ENCODE results near the gene GDF9. TPM values are rescaled to one million over a fixed set of nuclear protein-coding genes. Genes with fewer than 3 reads are reported as not detected.
A peak's percentile ranks its signal among the peaks of the same experiment; 100 is the strongest.
"Not testable (repeated sequence)": the region's sequence is repeated elsewhere in the genome, so short reads cannot be mapped to it uniquely, and the experiment has no call there.

GDF9 gene
- total RNA-seq, 2 experiments from 2014 or later, result 0.87 to 0.89 TPM

- Mint-ChIP-seq H3K27me3 (no peaks in the 10 kb centered on the region), H3K36me3 (ENCODE audit: low read depth) (peaks cover 40% of the 10 kb centered on the region), H3K4me3 (no peak overlapping the region), H3K27ac (peak overlapping the region; percentile 73), H3K4me1 (peaks cover 29% of the 10 kb centered on the region), H3K9me3 (no peaks in the 10 kb centered on the region)
- no peak for DNase-seq
- ChIA-PET CTCF (interaction anchor here (0.5 to 2.9 kb wide), 7 partner anchors 8 to 41 kb away, joined by 3 to 9 read pairs (median 3); no protein-coding TSS in a partner anchor), POLR2A (interaction anchor here (0.6 kb wide), 1 partner anchor 37 kb away, joined by 6 read pairs; no protein-coding TSS in a partner anchor)
Observed at GRCh38 chr5:132868754-132869153, 2.5 kb upstream of the GDF9 start.

DNA sequence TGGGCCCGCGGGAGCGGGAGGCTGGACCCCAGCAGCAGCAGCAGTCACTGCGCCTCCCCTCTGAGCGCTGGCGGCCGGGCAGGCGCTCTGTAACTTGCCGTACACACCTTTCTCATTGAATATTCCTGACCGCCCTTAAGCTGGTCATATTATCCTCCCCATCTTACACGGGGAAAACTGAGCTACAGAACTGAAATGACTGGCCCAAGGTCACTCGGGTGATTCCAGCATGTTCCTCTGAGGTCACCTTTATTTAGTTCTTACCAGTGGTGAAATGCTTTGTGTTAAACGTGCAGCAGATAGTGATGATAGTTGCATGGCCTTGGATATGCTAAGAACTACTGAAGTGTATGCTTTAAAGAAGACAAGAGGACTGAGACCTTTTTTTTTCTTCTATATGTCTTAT, 780 bp upstream of the GDF9 start:
- Mint-ChIP-seq H3K9me3 (no peaks in the 10 kb centered on the region), H3K27me3 (no peaks in the 10 kb centered on the region), H3K4me3 (peak overlapping the region; percentile 96), H3K4me1 (peaks cover 29% of the 10 kb centered on the region), H3K27ac (peak overlapping the region; percentile 100), H3K36me3 (ENCODE audit: low read depth) (peaks cover 33% of the 10 kb centered on the region)
- DNase-seq, result no peak
- ChIA-PET POLR2A (interaction anchor here (0.6 kb wide), 1 partner anchor 495 kb away, joined by 3 read pairs; no protein-coding TSS in a partner anchor), CTCF (interaction anchor here (1.1 to 4.8 kb wide), 4 partner anchors 10 to 1172 kb away, joined by 3 to 24 read pairs (median 6); no protein-coding TSS in a partner anchor)

DNA sequence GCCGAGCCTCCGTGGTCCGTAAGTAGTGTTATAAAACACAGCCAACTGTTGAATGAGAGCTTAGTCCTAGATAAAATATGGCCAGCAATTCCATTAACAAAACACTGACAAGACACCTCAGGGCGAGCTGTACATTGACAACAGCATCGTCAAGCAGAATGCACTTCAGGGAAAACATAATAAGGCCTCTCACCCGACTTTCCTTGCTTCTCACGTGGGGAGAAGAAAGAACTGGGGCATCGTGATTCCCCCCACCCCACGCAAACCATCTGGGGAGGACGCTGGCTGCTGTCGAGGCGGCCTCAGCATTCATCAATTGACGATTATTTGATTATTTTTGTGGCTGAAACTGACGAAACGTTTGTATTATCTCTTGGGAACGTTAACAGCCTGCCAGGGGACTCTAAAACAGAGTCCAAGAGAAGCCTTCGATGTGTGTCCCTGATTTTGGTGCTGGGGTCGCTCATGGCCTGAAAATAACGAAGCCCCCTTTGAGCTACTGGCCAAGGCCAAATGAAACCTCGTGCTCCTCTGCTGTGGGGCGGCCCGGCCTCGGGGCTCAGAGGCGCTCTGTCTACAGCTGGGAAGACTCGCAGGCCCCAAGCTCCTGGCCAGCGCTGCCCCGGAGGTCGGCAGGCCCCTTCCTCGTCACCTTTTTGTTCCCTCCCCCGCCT, 464 bp downstream of the GDF9 start:
- peak overlapping the region; percentile 100 for H3K27ac Mint-ChIP-seq
- peaks cover 26% of the 10 kb centered on the region for H3K36me3 Mint-ChIP-seq (ENCODE audit: low read depth)
- H3K4me3 Mint-ChIP-seq, result peak overlapping the region; percentile 96
- no peaks in the 10 kb centered on the region for H3K9me3 Mint-ChIP-seq
- ChIA-PET POLR2A (no interaction called here), CTCF (interaction anchor here (0.6 to 4.8 kb wide), 3 partner anchors 12 to 199 kb away, joined by 5 to 24 read pairs (median 5); no protein-coding TSS in a partner anchor)
- H3K27me3 Mint-ChIP-seq, result peaks cover 6% of the 10 kb centered on the region
- no peak for DNase-seq
- H3K4me1 Mint-ChIP-seq, result peaks cover 29% of the 10 kb centered on the region

GRCh38 chr5:132860742-132861141, 5.5 kb downstream of the GDF9 start:
- H3K27me3 Mint-ChIP-seq, result peaks cover 11% of the 10 kb centered on the region
- no peak overlapping the region for H3K27ac Mint-ChIP-seq
- no peak for DNase-seq
- ChIA-PET POLR2A (no interaction called here), CTCF (interaction anchor here (1.4 to 1.9 kb wide), 2 partner anchors 29 to 103 kb away, joined by 4 read pairs; partner anchors contain the start of gene AFF4)
- no peaks in the 10 kb centered on the region for H3K36me3 Mint-ChIP-seq (ENCODE audit: low read depth)
- H3K4me1 Mint-ChIP-seq, result peaks cover 6% of the 10 kb centered on the region
- no peaks in the 10 kb centered on the region for H3K9me3 Mint-ChIP-seq
- H3K4me3 Mint-ChIP-seq, result no peak overlapping the region

GRCh38 chr5:132859889-132860437, 6.3 kb downstream of the GDF9 start:
- no peaks in the 10 kb centered on the region for H3K36me3 Mint-ChIP-seq (ENCODE audit: low read depth)
- no peak overlapping the region for H3K27ac Mint-ChIP-seq
- CTCF ChIA-PET, result no interaction called here

GRCh38 chr5:132856011-132856410, 10.3 kb downstream of the GDF9 start:
- H3K4me1 Mint-ChIP-seq, result peaks cover 4% of the 10 kb centered on the region
- no peak overlapping the region for H3K4me3 Mint-ChIP-seq
- H3K27ac Mint-ChIP-seq, result no peak overlapping the region
- no peaks in the 10 kb centered on the region for H3K36me3 Mint-ChIP-seq (ENCODE audit: low read depth)
- ChIA-PET POLR2A (no interaction called here), CTCF (interaction anchor here (0.7 to 3.7 kb wide), 4 partner anchors 9 to 26 kb away, joined by 3 to 24 read pairs (median 4); partner anchors contain the start of genes GDF9, SHROOM1 and UQCRQ)
- H3K27me3 Mint-ChIP-seq, result peaks cover 8% of the 10 kb centered on the region
- no peaks in the 10 kb centered on the region for H3K9me3 Mint-ChIP-seq
- DNase-seq, result no peak

More at GRCh38 chr5:132859889-132860437, 6.3 kb downstream of the GDF9 start:
- Mint-ChIP-seq H3K27me3 (peaks cover 13% of the 10 kb centered on the region), H3K9me3 (no peaks in the 10 kb centered on the region), H3K4me3 (no peak overlapping the region), H3K4me1 (no peaks in the 10 kb centered on the region)
- POLR2A ChIA-PET, result no interaction called here
- DNase-seq, result no peak

GRCh38 chr5:132854992-132855391, 11.3 kb downstream of the GDF9 start:
- H3K27me3 Mint-ChIP-seq; H3K4me3 Mint-ChIP-seq; H3K9me3 Mint-ChIP-seq; H3K4me1 Mint-ChIP-seq; POLR2A ChIA-PET; H3K36me3 Mint-ChIP-seq (ENCODE audit: low read depth); H3K27ac Mint-ChIP-seq; DNase-seq: not testable (repeated sequence)
- CTCF ChIA-PET, result interaction anchor here (1.6 to 3.7 kb wide), 3 partner anchors 10 to 25 kb away, joined by 3 to 24 read pairs (median 4); partner anchors contain the start of genes GDF9, SHROOM1 and UQCRQ

DNA sequence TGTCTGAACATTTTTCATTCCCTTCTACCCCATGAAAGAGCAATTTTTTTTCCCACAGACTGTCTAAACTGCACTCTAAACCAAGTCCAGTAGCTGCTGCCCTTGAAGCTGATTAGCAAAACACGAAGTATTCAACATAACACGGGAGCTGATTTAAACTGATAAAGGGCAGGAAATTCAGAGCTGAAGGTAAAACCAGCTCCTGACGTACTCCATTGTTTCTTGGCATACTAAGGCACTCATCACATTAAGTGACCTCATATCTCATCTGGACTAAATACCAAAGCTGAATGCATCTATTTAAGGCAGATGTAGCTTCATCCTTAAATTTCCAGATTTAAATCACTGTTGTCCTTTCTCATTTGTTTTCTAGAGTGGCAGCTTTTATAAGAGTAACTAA, 12.0 kb downstream of the GDF9 start:
- POLR2A ChIA-PET, result no interaction called here
- DNase-seq, result no peak
- no peak overlapping the region for H3K4me3 Mint-ChIP-seq
- H3K9me3 Mint-ChIP-seq, result no peaks in the 10 kb centered on the region
- H3K36me3 Mint-ChIP-seq (ENCODE audit: low read depth), result no peaks in the 10 kb centered on the region
- CTCF ChIA-PET, result interaction anchor here (1.0 to 3.7 kb wide), 5 partner anchors 9 to 24 kb away, joined by 3 to 24 read pairs (median 4); partner anchors contain the start of genes GDF9, SHROOM1 and UQCRQ
- H3K27me3 Mint-ChIP-seq, result peaks cover 4% of the 10 kb centered on the region
- peaks cover 4% of the 10 kb centered on the region for H3K4me1 Mint-ChIP-seq
- no peak overlapping the region for H3K27ac Mint-ChIP-seq

DNA sequence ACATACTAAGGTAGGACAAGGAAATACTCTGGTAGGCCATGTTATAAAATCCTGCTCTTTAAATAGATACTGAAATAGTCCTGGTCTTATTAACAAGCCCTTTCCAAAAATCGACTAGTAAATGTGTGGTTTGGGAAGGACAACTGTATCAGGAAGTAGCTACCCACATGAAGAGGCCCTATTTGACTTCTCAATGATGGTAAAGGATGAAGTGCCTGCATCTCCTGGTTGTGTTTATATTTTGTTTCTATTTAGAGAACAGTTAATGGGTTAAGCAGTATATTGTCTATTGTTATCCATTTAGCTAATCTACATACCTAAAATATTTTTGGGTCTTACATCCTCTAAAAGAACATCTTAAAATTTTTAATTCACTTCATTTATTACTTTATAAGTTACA, 12.5 kb downstream of the GDF9 start:
- H3K27me3 Mint-ChIP-seq, result peaks cover 4% of the 10 kb centered on the region
- no peaks in the 10 kb centered on the region for H3K9me3 Mint-ChIP-seq
- no peak overlapping the region for H3K4me3 Mint-ChIP-seq
- H3K27ac Mint-ChIP-seq, result no peak overlapping the region
- no peaks in the 10 kb centered on the region for H3K36me3 Mint-ChIP-seq (ENCODE audit: low read depth)
- DNase-seq, result no peak
- peaks cover 4% of the 10 kb centered on the region for H3K4me1 Mint-ChIP-seq
- POLR2A ChIA-PET, result no interaction called here
- CTCF ChIA-PET, result interaction anchor here (1.0 to 3.7 kb wide), 4 partner anchors 11 to 24 kb away, joined by 3 to 24 read pairs (median 4); partner anchors contain the start of genes GDF9, SHROOM1 and UQCRQ

DNA sequence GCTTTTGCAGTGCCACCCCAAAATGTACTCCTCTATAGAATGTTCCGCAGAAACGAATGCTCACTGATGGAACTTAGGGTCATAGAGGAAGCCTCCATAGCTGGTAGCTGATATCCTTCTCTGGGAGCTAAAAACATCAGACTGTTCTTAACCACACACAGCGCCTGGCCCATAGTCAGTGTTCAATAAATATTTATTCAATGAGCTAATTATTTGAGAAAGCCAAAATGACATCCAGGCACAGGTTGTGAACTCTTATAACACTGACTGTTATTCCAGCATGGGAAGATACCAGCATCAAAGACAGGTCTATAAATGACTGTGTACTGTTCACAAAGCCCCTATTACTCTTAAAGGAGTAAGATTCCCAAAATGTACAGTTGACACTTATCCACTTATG, 12.9 kb downstream of the GDF9 start:
- Mint-ChIP-seq H3K9me3 (no peaks in the 10 kb centered on the region), H3K4me1 (peaks cover 4% of the 10 kb centered on the region), H3K27ac (no peak overlapping the region), H3K27me3 (peaks cover 4% of the 10 kb centered on the region), H3K36me3 (ENCODE audit: low read depth) (no peaks in the 10 kb centered on the region), H3K4me3 (no peak overlapping the region)
- DNase-seq, result no peak
- CTCF ChIA-PET, result interaction anchor here (1.0 to 3.7 kb wide), 4 partner anchors 12 to 23 kb away, joined by 3 to 24 read pairs (median 4); partner anchors contain the start of genes GDF9, SHROOM1 and UQCRQ
- POLR2A ChIA-PET, result no interaction called here

- POLR2A ChIA-PET, result no interaction called here
- no peak overlapping the region for H3K4me3 Mint-ChIP-seq
- CTCF ChIA-PET, result no interaction called here
- DNase-seq, result no peak
- H3K27ac Mint-ChIP-seq, result no peak overlapping the region
- no peaks in the 10 kb centered on the region for H3K27me3 Mint-ChIP-seq
- H3K36me3 Mint-ChIP-seq (ENCODE audit: low read depth), result no peaks in the 10 kb centered on the region
- peaks cover 4% of the 10 kb centered on the region for H3K4me1 Mint-ChIP-seq
- H3K9me3 Mint-ChIP-seq, result no peaks in the 10 kb centered on the region
Observed at GRCh38 chr5:132850066-132850465, 16.2 kb downstream of the GDF9 start.

DNA sequence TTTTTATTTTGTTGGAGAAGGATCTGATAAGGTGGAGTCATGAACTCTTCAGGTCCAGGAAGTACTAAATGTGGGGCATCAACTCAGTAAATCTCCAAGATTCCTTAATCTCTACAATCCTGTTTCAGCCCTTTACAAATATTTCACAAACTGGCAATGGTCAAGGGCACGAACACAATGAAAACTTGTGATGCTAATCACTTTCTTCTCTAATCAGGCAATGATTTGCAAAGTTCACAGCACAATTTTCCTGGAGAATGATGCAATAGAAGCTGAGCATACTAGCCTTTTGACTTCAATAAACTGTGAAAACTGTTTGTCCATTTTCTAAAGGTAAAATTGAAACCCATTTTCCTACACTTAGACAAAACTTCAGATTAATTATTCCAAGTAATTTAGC, 16.9 kb downstream of the GDF9 start:
- peaks cover 4% of the 10 kb centered on the region for H3K4me1 Mint-ChIP-seq
- H3K27ac Mint-ChIP-seq, result no peak overlapping the region
- DNase-seq, result no peak
- H3K27me3 Mint-ChIP-seq, result no peaks in the 10 kb centered on the region
- POLR2A ChIA-PET, result no interaction called here
- H3K9me3 Mint-ChIP-seq, result no peaks in the 10 kb centered on the region
- CTCF ChIA-PET, result interaction anchor here (1.3 kb wide), 1 partner anchor 29 kb away, joined by 3 read pairs; no protein-coding TSS in a partner anchor
- no peak overlapping the region for H3K4me3 Mint-ChIP-seq
- H3K36me3 Mint-ChIP-seq (ENCODE audit: low read depth), result no peaks in the 10 kb centered on the region

DNA sequence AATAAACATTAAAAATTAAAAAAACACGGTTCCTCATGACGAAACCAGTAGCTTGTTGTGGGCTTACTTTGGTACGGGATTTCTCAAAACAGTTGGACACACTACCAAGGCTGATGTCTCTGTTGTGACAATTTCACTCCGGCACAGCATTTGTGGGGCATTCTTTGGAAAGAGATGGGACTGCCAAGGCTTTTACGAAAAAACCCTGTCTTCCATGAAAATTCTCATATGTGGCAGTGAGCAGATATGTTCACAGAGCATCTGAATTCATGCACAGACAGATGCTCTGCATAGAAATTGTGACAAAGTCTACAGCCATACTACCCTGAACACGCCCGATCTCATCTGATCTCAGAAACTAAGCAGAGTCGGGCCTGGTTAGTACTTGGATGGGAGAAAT, 18.0 kb downstream of the GDF9 start:
- Mint-ChIP-seq H3K9me3 (no peaks in the 10 kb centered on the region), H3K4me1 (no peaks in the 10 kb centered on the region), H3K27me3 (no peaks in the 10 kb centered on the region), H3K27ac (no peak overlapping the region), H3K36me3 (ENCODE audit: low read depth) (no peaks in the 10 kb centered on the region), H3K4me3 (no peak overlapping the region)
- no peak for DNase-seq
- ChIA-PET POLR2A (no interaction called here), CTCF (no interaction called here)
